Mesendoderm (in vitro differentiated cells): Measurements from ENCODE around the gene DDAH2.

ENCODE experiments used
- DNase-seq: peaks from one replicate; pipeline ENCODE4 v3.0.0; 2013
- H2AK5ac ChIP-seq: 2 replicates; pipeline ENCODE4 v1.6.1; 2013; ENCODE audit warnings: low read length, inconsistent platforms
- H2BK120ac ChIP-seq: 2 replicates; pipeline ENCODE4 v1.6.1; 2013; ENCODE audit warnings: low read depth, mild to moderate bottlenecking, low read length, moderate library complexity, mixed read lengths
- H2BK15ac ChIP-seq: replicated peaks from 2 replicates; pipeline ENCODE4 v1.6.1; 2013; ENCODE audit warnings: low read depth, mild to moderate bottlenecking, moderate library complexity
- H2BK5ac ChIP-seq: 2 replicates; pipeline ENCODE4 v1.6.1; 2013; ENCODE audit warnings: low read length, inconsistent platforms
- H3K18ac ChIP-seq: 2 replicates; pipeline ENCODE4 v1.6.1; 2013; ENCODE audit warnings: mild to moderate bottlenecking, low read length, mixed read lengths
- H3K23ac ChIP-seq: one replicate; pipeline ENCODE4 v1.6.1; 2013; ENCODE audit warnings: low read length
- H3K27ac ChIP-seq: 2 replicates; pipeline ENCODE4 v1.5.1; 2013; ENCODE audit warnings: low read depth, mild to moderate bottlenecking, inconsistent platforms, low read length, moderate library complexity
- H3K27me3 ChIP-seq: 2 replicates; pipeline ENCODE4 v1.6.1; 2013; ENCODE audit warnings: low read length, control low read depth, mild to moderate bottlenecking, inconsistent platforms; ENCODE audit not compliant: insufficient read depth, poor library complexity
- H3K36me3 ChIP-seq: 2 replicates; pipeline ENCODE4 v1.6.1; 2013; ENCODE audit warnings: low read length, inconsistent platforms; ENCODE audit not compliant: control insufficient read depth, insufficient read depth
- H3K4ac ChIP-seq: one replicate; pipeline ENCODE4 v1.6.1; 2013; ENCODE audit warnings: low read depth, mild to moderate bottlenecking, low read length, moderate library complexity
- H3K4me1 ChIP-seq: 2 replicates; pipeline ENCODE4 v1.6.1; 2013; ENCODE audit warnings: low read depth, low read length, inconsistent platforms; ENCODE audit not compliant: control insufficient read depth
- H3K4me2 ChIP-seq: 2 replicates; pipeline ENCODE4 v1.6.1; 2013; ENCODE audit warnings: low read length
- H3K4me3 ChIP-seq: 2 replicates; pipeline ENCODE4 v1.5.1; 2013; ENCODE audit warnings: mild to moderate bottlenecking, low read length
- H3K56ac ChIP-seq: one replicate; pipeline ENCODE4 v1.6.1; 2013; ENCODE audit warnings: low read length
- H3K79me1 ChIP-seq: 2 replicates; pipeline ENCODE4 v1.6.1; 2013; ENCODE audit warnings: low read length, inconsistent platforms
- H3K79me2 ChIP-seq: 2 replicates; pipeline ENCODE4 v1.6.1; 2013; ENCODE audit warnings: mild to moderate bottlenecking, low read length; ENCODE audit not compliant: control insufficient read depth, insufficient read depth
- H3K9ac ChIP-seq: 2 replicates; pipeline ENCODE4 v1.6.1; 2013; ENCODE audit warnings: low read length, inconsistent platforms
- H4K5ac ChIP-seq: one replicate; pipeline ENCODE4 v1.6.1; 2013; ENCODE audit warnings: low read length
- H4K8ac ChIP-seq: one replicate; pipeline ENCODE4 v1.6.1; 2013; ENCODE audit warnings: low read depth, mild to moderate bottlenecking, control low read depth, low read length, moderate library complexity
- WGBS: extraction: QIAGEN DNeasy Blood & Tissue Kit; methylation state at CpG from one replicate; pipeline ENCODE4 v1.1.7; 2013; ENCODE audit warnings: low lambda C conversion rate, missing lambda C conversion rate; ENCODE audit not compliant: insufficient coverage; ENCODE audit errors: extremely low coverage; 5-methylcytosine and 5-hydroxymethylcytosine counted together

DDAH2 gene

GRCh38 chr6:31736768-31737314 lies 7.7 kb upstream of the DDAH2 start:
- Histone ChIP-seq H4K5ac (no peak overlapping the region), H3K4me2 (peak overlapping the region; percentile 1), H3K56ac (peak overlapping the region; percentile 84), H3K79me1 (peaks cover 11% of the 10 kb centered on the region), H3K4me1 (peaks cover 25% of the 10 kb centered on the region), H4K8ac (no peak overlapping the region), H2AK5ac (no peak overlapping the region), H3K9ac (peak overlapping the region; percentile 100), H3K27me3 (no peaks in the 10 kb centered on the region), H3K18ac (peak overlapping the region; percentile 54), H3K79me2 (peaks cover 28% of the 10 kb centered on the region), H2BK15ac (no peak overlapping the region), H3K36me3 (peaks cover 13% of the 10 kb centered on the region), H3K4me3 (no peak overlapping the region), H3K27ac (peak overlapping the region; percentile 55), H2BK120ac (no peak overlapping the region), H2BK5ac (peak overlapping the region; percentile 3), H3K23ac (no peak overlapping the region), H3K4ac (peak overlapping the region; percentile 40)
- no CpG with 5 or more reads among the region's 10 CpGs for WGBS
- DNase-seq: no peak

GRCh38 chr6:31736021-31736767 lies 7.1 kb upstream of the DDAH2 start, which contains the start of gene CLIC1:
CLIC1 (minus strand) TSS chr6:31736530; CDS start chr6:31736300, 230 bp downstream.
- Histone ChIP-seq H3K4me1 (peaks cover 25% of the 10 kb centered on the region), H2BK120ac (no peak within 1 kb of the TSS), H2BK15ac (no peak within 1 kb of the TSS), H3K4me3 (peak within 1 kb of the TSS; percentile 99), H3K79me2 (peaks cover 28% of the 10 kb centered on the region), H3K27ac (peak within 1 kb of the TSS; percentile 85), H3K4ac (peak within 1 kb of the TSS; percentile 74), H4K5ac (no peak within 1 kb of the TSS), H3K27me3 (no peaks in the 10 kb centered on the region), H3K9ac (peak within 1 kb of the TSS; percentile 100), H3K36me3 (peaks cover 16% of the 10 kb centered on the region), H3K23ac (no peak within 1 kb of the TSS), H2BK5ac (peak within 1 kb of the TSS; percentile 83), H3K56ac (peak within 1 kb of the TSS; percentile 99), H3K4me2 (peak within 1 kb of the TSS; percentile 93), H3K79me1 (peaks cover 11% of the 10 kb centered on the region), H4K8ac (no peak within 1 kb of the TSS), H2AK5ac (peak within 1 kb of the TSS; percentile 88), H3K18ac (peak within 1 kb of the TSS; percentile 54)
- peak; percentile 94 for DNase-seq
- WGBS: no CpG with 5 or more reads among the region's 24 CpGs

DNA sequence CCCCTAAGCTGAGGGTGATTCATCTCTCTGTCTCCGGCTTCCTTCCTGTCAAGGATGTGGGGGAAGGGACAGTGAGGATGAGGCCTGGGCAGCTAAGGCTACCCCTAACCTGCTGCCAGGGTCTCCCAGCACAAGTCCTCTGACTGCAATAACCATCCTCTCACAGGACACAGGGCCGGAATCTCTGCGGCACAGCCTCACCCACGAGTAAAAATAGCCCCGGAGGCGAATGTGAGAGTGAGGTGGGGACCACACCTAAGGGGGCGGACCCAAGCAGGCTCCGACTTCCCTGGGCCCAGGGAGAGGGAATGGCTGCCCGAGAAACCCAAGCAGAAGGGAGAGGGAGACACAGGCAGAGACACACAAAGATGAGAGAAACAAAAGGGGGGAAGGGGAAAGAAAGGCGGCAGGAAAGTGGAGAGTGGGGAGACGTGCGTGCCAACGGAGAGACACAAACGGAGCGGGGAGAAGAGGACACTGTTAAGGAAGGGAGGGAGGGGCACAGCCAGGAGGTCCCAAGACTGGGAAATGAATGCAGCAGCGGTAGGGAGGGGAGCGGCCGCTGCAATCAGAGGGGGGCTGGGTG lies 5.8 kb upstream of the DDAH2 start:
- no peak overlapping the region for H4K5ac ChIP-seq
- H3K36me3 ChIP-seq: peaks cover 16% of the 10 kb centered on the region
- peak overlapping the region; percentile 83 for H3K23ac ChIP-seq
- peak; percentile 96 for DNase-seq
- H2BK5ac ChIP-seq: peak overlapping the region; percentile 78
- H3K27ac ChIP-seq: peak overlapping the region; percentile 85
- no peaks in the 10 kb centered on the region for H3K27me3 ChIP-seq
- WGBS: no CpG with 5 or more reads among the region's 18 CpGs
- H4K8ac ChIP-seq: no peak overlapping the region
- no peak overlapping the region for H2BK15ac ChIP-seq
- peak overlapping the region; percentile 99 for H3K56ac ChIP-seq
- no peak overlapping the region for H2AK5ac ChIP-seq
- H2BK120ac ChIP-seq: no peak overlapping the region
- H3K79me2 ChIP-seq: peaks cover 28% of the 10 kb centered on the region
- peak overlapping the region; percentile 99 for H3K4me3 ChIP-seq
- H3K79me1 ChIP-seq: peaks cover 11% of the 10 kb centered on the region
- H3K18ac ChIP-seq: peak overlapping the region; percentile 40
- H3K9ac ChIP-seq: peak overlapping the region; percentile 100
- peak overlapping the region; percentile 1 for H3K4ac ChIP-seq
- peaks cover 22% of the 10 kb centered on the region for H3K4me1 ChIP-seq
- H3K4me2 ChIP-seq: peak overlapping the region; percentile 93

DNA sequence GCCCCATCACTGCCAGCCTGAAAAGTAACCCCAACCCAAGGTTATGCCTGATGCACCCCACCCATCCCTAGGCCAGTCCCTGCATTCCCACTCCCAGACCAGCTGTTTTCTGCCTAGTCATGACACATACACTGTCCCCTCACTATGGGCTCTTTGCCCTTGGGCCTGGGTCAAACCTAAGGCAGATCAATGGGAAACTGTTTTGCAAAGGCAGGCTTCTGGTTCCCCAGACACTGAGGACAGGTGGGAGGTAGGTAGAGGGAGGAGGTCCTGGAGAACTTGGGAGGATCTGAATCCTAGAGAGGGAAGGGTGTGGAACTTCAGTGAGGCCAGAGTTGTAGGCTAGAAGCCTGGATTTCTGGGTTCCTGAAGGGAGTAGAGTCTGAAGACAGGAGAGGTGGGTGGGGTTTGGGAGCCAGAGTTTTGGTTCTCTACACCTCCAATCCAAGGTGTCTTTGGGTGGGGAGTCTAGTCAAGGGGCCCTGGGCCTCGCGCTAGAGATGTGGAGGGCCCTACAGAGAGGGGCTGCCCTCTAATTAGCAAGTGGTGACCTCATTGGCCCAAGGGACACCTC lies 5.2 kb upstream of the DDAH2 start:
- H3K79me2 ChIP-seq: peaks cover 28% of the 10 kb centered on the region
- DNase-seq: no peak
- H3K9ac ChIP-seq: peak overlapping the region; percentile 100
- H2BK15ac ChIP-seq: no peak overlapping the region
- peak overlapping the region; percentile 18 for H3K27ac ChIP-seq
- H3K4me1 ChIP-seq: peaks cover 22% of the 10 kb centered on the region
- H3K4me3 ChIP-seq: peak overlapping the region; percentile 3
- WGBS: no CpG with 5 or more reads among the region's 2 CpGs
- H3K18ac ChIP-seq: peak overlapping the region; percentile 8
- H3K23ac ChIP-seq: no peak overlapping the region
- H3K4me2 ChIP-seq: peak overlapping the region; percentile 93
- H4K5ac ChIP-seq: no peak overlapping the region
- H3K4ac ChIP-seq: no peak overlapping the region
- H3K27me3 ChIP-seq: no peaks in the 10 kb centered on the region
- peak overlapping the region; percentile 6 for H2BK5ac ChIP-seq
- H3K56ac ChIP-seq: peak overlapping the region; percentile 99
- peak overlapping the region; percentile 80 for H2AK5ac ChIP-seq
- H3K79me1 ChIP-seq: peaks cover 11% of the 10 kb centered on the region
- H2BK120ac ChIP-seq: no peak overlapping the region
- H3K36me3 ChIP-seq: peaks cover 16% of the 10 kb centered on the region
- no peak overlapping the region for H4K8ac ChIP-seq

- no peak overlapping the region for H3K18ac ChIP-seq
- H4K8ac ChIP-seq: no peak overlapping the region
- no peak for DNase-seq
- H3K27ac ChIP-seq: no peak overlapping the region
- H3K4me1 ChIP-seq: peaks cover 20% of the 10 kb centered on the region
- H3K36me3 ChIP-seq: peaks cover 16% of the 10 kb centered on the region
- no peak overlapping the region for H3K4me2 ChIP-seq
- no peak overlapping the region for H2BK5ac ChIP-seq
- H2BK15ac ChIP-seq: no peak overlapping the region
- H2BK120ac ChIP-seq: no peak overlapping the region
- WGBS: no CpG with 5 or more reads among the region's 4 CpGs
- peaks cover 13% of the 10 kb centered on the region for H3K79me1 ChIP-seq
- H3K4ac ChIP-seq: no peak overlapping the region
- H3K23ac ChIP-seq: no peak overlapping the region
- H3K4me3 ChIP-seq: no peak overlapping the region
- peak overlapping the region; percentile 99 for H3K56ac ChIP-seq
- peak overlapping the region; percentile 100 for H3K9ac ChIP-seq
- H3K27me3 ChIP-seq: no peaks in the 10 kb centered on the region
- H4K5ac ChIP-seq: no peak overlapping the region
- H3K79me2 ChIP-seq: peaks cover 29% of the 10 kb centered on the region
- peak overlapping the region; percentile 80 for H2AK5ac ChIP-seq
These were observed 4.6 kb upstream of the DDAH2 start for GRCh38 chr6:31733734-31734133.
